Measurements from ENCODE around the gene MPO.

MPO gene

DNA sequence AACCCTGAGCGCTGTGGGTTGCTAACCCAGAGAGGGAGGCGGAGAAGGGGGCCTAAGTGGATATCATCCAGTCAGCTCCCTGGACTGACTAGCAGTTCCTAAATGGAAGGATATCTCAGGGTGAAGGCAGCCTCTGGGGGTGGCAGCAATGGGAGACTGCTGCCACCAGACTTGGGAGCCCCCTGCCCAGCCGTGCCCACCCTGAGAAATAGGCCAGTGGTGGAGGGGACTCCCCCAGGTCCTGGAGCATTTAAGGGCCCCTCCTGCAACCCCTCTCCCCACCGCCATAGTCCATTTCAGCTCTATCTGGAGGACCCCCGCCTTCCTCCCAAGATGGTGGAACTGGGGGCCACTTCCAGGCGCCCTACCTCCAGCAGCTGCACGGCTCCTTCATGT, 39.4 kb upstream of the MPO start:
- DNase-seq (ENCODE audit: low read depth): no peak

DNA sequence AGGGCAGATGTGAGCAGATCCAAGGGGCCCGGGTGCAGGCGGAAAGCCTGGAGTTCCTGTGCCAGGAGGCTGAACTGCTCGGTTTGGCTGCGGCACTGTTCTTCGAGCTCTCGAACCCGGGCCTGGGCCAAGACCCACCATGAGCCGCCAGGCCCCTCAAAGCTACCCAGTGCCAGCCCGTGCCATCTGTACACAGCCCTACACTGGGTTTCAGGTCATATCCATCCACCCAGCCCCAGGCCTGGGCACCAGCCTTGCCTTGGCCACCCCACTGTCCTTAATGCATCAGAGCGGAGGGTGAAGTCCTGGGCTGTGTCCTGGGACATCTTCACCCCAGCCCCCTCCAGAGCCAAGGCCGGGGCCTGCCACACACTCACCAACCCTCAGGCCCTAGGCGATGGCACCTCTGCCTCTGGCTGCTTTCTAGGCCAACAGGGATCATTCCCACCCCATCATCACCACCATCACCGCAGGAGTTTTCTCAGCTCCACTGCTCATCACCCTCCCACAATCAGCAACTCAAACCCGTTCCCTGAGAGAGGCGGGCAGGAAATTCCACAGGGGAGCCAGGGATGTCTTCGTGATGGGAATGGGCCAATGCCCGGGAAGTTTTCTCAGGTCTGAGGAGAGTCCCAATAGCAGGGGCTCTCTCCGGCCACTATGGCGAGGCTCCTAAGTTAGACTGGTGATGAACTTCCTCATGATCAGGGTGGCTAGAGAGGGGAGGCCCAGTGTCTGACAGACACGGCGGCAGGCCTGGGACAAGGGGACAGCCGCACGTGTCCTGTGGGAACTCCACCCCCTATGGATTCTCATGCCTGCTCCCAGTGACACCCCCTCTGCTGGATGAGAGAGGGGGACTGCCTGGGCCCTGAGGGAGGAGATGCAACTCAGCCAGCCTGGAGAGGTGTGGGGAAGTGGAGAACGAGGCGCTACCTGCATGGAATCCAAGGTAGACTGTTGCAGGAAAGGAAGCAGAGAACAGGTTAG, 38.7 kb upstream of the MPO start:
- no peak for DNase-seq (ENCODE audit: low read depth)

DNA sequence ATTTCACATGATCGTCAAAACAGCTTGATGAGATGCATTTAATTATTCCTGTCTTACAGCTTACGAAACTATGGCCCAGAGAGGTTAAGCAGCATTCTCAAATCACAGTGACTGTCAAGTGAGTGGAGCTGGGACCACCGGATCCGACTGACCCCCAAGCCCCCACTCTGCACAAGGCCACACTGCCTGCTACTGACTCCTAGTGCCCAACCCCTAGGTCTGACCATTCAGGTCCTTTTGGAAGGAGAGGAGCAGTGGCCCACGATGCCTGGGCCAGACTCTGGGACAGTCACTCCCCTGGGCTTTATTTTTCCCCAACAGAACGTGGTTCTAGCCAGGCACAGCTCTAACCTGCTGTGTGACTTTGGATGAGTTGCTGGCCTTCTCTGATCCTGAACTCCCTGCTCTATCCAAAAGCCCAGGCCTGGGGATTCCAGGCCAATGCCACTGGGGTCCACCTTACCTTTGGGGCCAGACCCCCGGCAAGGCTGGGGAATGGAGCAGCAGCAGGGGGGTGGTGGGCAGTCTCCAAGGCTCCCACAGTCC, 38.0 kb upstream of the MPO start:
- DNase-seq (ENCODE audit: low read depth): no peak

DNA sequence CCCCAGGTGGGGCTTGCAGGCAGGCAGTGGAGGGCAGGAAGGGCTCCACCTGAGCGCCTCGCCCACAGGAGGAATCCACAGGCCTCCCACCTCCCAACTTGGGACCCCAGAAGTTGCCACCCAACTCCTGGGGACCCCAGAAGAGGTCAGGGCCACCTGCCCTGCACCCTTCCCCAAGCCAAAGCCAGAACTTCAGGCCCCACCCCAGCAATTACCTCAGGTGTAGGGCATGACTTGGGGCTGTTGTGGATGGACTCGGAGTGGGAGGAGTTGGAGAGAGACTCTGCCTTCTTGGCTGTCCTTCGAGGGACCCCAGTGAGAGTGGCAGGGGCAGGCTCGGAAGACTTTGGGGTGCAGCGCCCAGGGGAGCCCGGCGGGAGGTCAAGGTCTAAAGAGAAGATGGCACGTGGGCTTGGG, 37.3 kb upstream of the MPO start:
- no peak for DNase-seq (ENCODE audit: low read depth)

DNA sequence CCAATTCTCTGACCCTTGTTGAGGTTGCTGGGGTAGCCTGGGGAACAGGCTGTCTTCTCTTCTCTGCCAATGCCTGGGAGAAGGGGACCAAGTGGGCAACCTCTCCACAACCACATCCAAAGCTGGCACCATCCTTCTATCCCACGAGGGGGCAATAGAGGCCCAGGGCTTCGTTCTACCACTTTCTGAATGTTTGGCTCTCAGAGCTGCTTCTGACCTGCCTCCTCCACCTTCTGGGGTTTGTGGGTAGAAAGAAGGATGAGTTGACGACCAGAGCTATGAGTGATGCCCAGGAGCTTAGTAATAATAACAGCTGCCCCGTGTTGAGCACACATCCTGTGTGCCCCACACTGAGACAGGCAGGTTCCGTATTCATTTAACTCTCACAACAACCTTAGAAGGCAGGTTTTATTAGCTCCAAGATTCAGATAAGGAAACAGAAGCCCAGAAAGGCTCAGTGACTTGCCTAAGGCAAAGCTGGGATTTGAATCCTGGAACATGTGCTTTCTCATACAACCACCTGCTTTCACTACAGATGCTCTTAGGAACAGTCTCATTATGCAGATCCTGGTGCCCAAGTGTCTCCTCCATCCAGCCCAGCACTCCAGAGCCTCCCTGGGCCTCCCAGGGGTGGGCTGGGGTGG, 36.8 kb upstream of the MPO start:
- no peak for DNase-seq (ENCODE audit: low read depth)

DNA sequence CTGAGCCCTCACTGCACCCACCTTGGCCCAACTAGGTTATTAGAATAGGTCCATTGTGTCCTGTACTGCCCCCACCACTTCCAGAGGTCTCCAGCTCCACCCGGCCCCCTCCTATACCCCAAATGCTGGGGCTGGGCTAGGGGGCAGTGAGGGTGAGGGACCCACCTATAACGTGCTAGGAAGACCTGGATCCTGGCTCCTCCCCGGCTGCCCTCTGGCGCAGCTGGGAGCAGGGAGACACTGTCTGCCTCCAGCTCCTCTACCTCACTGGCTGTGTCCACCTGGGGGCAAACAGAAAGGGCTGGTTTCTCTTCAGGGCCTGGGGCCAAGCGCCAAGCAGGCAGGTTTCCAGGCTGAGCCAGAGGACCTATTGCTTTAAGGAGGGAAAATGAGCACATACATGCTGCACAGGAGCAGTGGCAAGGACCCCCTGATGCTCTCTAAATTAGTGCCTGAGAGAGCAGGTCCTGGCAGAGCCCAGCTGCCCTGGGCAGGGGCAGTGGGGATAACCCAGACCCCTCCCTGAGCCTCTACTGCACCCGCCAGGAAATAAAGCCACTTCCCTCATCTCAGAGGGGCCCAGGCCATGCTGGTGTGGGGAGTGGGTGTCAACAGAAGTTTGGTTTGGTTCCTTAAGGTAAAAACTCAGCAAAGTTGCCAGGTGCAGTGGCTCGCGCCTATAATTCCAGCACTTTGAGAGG, 35.7 kb upstream of the MPO start:
- DNase-seq (ENCODE audit: low read depth): no peak

DNA sequence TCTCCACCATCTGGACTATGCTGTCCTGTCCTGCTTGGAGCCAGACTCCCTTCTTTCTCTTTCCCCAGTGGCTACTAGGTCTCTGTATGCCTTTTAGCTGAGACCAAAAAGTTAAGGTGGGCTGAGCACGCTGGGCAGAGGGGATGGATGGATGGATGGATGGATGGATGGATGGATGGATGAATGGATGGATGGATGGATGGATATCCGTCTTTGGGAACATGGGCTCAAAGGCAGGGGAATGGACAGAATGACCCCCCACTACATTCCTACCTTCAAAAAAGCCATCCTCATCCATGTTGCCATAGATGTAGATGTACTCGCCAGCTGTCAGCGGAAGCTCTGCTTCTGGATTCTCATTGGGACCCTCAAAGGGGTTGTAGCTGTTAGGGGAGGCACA, 35.0 kb upstream of the MPO start:
- no peak for DNase-seq (ENCODE audit: low read depth)

DNA sequence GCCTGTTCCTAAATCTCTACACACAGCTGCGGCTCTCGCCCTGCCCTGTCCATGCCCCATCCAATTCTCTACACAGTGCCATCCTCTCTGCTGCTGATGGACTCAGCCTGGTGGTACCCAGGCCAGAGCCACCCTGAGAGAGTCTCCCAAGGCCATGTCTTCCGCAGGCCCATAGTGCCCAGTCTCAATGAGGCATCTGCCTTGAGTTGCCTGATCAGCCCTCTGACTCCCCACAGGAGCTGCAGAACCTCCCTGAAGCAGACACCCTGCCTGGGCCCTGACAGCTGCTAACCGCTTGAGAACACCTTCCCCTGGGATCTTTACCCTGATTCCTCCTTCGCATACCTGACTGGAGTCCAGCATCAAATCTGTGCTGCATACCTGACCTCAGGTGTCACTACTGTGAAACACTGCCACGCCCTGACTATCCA, 34.6 kb upstream of the MPO start:
- DNase-seq (ENCODE audit: low read depth): no peak

DNA sequence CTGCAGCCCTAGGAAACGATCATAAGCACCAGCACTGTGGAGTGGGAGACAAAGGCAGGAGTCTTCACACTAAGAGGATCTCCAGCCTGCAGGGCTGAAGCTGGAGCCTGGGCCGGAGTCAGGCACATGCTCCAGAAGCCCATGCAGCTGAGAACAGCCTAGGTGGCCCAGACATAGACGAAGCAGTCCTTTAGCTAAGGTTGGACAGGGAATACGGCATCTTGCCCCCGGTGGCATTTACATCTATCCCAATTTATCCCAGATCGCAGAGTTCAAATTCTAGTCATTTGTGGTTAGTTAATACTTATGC, 33.9 kb upstream of the MPO start:
- no peak for DNase-seq (ENCODE audit: low read depth)

DNA sequence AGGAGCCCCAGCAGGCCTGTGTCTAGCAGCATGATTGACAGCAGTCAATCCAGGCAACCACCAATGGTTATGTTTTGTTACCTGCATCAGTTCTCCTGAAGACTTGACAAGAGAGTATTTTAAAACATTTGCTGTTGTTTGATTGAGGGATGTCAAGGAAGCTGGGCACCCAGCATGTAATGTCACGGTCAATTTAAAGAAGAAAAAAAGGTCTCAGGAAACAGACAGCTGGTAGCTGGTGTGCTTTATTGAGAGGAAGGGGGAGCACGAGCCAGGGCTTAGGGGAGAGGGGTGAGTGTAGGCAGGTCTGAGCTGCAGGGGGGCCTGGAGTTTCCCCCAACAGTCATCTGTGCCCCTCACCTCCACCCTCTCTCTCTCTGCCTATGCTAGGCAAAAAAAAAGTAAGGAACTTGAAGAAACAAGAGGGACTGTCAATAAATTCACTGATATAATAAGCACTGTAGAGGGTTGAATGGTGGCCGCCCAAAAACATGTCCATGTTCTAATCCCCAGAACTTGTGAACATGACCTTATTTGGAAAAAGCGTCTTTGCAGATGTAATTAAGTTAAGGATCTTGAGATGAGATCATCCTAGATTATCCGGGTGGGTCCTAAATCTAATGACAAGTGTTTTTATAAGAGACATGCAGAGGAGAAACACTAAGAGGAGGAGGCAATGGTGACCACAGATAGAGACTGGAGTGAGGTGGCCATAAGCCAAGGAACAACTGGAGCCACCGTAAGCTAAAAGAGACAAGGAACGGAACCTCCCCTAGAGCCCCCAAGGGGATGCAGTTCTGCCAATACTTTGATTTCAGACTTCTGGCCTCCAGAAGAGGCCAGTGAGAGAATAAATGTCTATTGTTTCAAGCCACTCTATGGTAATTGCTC, 33.3 kb upstream of the MPO start:
- no peak for DNase-seq (ENCODE audit: low read depth)

DNA sequence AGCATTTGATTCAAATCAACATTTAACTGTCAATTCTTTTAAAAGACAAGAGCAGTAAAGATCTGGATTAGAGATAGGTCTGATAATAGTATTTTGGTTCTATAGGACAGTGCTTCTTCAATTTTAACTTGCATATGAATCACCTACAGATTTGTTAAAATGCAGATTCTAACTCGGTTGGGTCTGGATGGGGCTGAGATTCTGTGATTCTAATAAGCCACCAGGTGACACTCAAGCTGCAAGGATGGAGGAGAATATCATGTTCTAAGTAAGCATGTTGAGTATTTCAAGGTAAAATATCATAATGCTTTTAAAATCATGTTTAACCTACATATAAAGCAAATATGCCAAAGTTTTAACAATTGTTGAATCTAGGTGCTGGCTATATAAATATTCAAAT, 32.1 kb upstream of the MPO start:
- no peak for DNase-seq (ENCODE audit: low read depth)

DNA sequence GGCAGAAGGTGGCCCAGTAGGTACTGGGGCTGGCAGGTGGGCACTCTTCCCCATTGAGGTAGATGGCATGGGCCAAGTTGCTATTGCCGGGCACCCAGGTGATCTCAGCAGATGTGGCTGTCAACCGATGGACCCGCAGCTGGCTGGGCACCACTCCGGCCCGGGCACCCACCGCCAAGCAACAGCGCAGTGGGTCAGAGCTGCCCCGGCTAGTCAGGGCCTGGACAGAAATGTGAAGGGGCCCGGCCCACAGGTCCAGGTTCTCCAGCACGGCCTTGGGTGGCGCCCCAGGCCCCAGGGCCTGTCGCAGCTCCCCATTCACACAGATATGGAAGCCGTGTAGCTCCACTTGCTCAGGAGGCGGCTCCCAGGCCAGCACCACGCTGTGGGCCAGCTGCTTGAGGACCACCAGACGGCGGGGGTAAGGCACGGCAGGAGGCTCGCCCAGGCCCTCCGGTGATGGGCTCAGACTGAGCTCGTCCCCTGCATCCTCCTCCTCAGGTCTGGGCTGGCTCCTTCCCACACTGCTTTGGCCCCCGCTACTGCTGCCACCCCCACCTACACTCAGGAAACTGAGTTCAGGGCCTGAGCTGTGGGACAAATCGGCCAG, 31.4 kb upstream of the MPO start:
- no peak for DNase-seq (ENCODE audit: low read depth)

DNA sequence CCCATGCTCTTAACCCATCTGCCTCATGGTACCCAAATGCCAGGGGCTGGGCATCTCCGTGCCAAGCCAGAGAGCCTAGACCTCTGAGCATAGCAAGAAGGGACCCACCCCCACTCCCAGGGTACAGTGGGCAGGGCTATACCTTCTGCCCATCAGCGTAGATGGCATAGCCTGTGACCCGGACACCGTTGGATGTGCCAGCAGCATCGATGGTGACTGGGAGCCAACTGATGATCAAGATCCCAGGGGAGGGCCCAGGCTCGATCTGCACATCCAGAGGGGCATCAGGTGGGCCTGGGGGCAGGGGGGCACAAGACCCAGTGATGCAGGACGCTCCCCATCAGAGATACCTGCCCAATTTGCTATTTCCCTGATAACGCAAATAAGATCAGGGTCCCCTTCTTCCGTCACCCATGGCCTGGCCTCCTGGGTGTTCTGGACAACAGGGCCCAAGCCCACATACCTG, 30.7 kb upstream of the MPO start:
- DNase-seq (ENCODE audit: low read depth): no peak

DNA sequence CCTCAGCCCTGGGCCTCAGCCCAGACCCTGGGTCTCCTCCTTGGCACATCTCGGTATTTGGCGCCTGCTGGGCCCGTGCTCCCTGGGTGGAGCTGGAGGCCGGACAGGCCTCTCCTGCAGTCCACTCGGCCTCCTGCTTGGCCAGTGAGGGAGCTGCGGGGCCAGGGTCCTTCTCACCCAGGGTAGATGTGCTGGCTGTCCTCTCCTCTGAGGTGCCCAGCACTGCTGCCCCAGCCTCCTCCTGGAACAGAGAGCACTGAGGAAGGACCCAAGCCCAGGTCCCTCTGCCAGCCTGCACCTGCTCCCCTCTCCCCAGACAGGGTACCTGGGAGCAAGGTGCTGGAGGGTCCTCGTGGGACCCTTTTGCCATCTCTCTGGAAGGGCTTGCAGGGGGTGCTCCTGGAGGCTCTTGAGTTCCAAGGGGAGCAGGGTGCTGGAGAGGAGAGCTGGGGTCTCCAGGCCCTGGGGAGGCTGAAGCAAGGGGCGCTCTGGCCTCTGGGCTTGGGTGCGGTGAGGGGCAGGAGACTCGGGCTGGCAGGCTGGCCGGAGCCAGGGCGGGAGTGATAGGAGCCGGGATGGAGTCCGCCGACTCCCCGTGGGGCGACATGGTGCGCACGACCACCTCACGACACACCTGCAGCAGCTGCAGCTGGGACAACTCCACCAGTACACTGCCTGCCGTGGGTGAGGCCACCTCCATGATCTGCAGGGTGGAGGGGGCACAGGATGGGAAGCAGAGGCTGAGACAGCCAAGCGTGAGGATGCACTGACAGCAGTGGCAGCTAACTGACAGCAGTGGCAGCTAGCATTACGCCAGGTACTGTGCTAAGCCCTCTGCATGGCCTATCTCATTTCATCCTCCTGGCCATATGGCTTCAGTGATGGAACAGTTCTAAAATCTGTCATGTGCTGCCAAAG, 30.0 kb upstream of the MPO start:
- DNase-seq (ENCODE audit: low read depth): no peak

DNA sequence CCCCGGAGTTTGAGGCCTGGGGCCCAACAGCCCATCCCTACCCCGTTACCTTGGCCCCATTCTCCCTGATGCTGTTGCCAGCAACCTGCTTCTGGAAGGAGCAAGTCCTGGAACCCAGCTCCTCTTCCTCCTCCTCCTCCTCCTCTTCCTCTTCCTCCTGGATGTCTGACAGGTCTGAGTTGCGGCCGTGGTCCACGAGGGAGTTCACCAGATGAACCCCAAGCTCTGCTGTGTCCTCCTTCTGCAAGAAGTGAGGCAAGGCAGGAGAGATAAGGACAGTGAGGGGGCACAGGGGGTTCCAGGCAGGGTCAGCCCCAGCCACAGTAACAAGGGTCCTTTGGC, 29.2 kb upstream of the MPO start:
- DNase-seq (ENCODE audit: low read depth): no peak

DNA sequence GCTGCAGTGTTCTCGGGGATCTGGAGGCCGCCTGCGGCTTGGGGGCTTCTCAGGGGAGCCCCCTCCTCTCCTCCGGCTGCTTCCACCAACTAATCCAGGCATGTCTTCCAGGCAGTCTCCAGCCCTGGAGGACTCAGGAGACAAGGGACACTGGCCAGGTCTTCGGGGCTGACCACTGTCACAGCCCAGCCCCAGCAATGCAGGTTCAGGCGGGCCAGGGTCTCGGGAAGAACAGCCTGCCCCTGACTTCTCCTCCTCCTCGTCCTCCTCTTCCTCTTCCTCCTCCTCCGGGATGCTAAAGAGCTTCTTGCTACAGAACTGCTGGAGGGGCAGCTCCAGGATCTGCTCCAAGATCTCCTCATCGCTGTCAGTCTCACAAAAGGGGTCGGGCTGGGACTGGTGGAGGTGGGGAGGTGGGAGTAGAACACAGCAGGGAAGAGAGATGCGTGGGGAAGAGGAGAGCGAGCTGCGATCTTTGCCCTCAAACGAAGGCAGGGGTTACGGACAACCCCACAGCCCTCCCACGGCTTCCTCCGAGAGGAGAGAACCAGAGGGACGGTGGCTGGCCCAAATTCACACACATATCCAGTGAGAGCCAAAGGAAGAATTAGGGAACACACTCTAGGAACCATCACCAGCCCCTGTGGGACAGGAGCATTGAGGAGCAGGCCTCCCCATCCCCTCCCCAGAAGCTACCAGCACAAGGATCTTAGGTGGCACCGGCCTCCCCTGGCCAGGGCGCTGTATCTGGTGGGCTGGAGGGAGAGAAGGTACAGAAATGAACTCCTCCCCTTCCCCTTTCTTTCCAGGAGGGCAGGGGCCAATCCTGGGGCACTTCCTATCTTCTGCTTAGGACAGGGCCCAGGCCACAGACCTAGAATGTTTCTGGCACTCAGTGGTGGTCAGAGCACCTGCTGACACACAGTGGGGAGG, 28.5 kb upstream of the MPO start:
- no peak for DNase-seq (ENCODE audit: low read depth)

DNA sequence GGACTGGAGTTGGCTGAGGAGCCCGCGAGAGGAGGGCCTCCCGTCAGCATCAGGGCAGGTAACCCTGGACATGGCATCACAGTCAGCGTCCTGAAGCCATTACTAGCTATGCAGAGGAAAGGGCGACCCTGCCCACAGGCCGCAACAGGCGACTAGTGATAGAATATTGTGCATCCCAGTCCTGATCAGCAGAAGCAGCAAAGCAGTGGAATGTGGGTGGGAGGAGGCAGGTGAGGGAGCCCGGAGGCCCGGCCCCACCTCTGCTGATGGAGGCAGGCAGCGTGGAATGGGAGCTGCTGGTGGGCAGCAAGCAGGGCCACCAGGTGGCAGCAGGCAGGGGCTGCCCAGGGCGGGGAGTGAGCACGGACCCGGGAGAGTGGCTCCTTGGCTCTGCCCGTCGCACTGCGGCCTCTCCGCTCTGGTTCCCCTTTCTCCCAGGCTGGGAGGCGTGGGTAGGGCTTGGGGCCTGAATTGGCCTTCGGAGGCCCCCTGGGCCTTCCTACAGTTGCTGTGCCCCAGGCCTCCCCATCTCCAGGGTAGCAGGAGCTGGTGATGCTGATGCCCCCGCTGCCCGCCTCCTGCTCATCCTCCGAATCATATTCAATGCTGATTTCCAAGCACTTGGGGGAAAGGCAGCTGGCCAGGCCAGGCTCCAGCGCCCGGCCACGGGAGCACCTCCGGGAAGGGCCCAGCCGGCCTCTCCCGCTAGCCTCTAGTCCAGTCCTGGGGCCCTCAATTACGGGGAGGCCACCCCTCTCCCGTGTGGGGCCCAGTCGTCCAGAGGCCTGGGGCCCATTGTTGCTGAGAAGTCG, 27.6 kb upstream of the MPO start:
- no peak for DNase-seq (ENCODE audit: low read depth)

DNA sequence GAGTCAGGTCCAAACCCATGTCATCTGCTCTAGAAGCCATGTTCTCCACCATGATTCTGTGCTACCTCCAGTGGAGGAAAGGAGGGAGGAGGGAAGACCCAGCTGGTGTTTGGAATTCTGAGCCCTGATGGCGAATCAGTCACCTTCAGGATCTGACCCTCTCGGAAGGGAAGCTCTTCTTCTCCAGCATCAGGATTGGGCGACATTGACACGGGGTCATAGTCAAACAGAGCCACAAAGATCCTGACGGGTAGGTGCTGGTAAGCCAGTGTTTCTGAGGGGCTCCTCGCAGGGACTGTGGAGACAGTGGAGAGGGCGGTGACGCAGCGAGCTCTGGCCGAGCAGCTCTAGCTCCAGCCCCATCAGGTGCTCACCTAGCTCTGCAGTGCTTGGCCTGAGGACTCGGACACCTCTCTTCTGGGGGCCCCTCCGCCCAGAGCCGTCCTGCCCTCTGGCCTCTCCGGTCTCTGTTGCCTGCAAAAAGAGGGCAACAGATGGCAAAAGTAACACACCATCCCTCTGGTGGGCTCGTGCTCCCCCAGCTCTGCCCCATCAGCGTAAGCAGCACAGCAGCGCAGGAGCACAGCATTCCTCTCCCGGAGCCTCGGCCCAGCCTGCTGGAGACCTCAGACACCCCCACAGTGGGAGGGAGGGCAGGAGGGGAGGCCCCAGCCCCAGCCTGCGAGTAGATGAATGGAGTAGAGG, 26.9 kb upstream of the MPO start:
- no peak for DNase-seq (ENCODE audit: low read depth)
